Memory B cell (primary cell): ENCODE data around the gene PKIG.
A peak's percentile ranks its signal among the peaks of the same experiment; 100 is the strongest.

Experiments
- ATAC-seq: fragments of 150-1000 bp; cut with Tn5 transposase; 2 replicates; pipeline ENCODE4 v1.10.0; 2021; ENCODE audit warnings: low read depth, mild to moderate bottlenecking, moderate library complexity
- DNase-seq, 2 donors: peaks; one replicate each; pipeline ENCODE4 v3.0.0; 2022; ENCODE audit warnings: low spot score in 2 of 2
- H3K27ac Mint-ChIP-seq: one replicate; pipeline ENCODE4 v1.8.0; 2022; ENCODE audit warnings: mild to moderate bottlenecking, moderate library complexity, mixed read lengths
- H3K27me3 Mint-ChIP-seq: one replicate; pipeline ENCODE4 v1.8.0; 2022; ENCODE audit warnings: mixed read lengths
- H3K36me3 Mint-ChIP-seq: one replicate; pipeline ENCODE4 v1.8.0; 2022; ENCODE audit warnings: mild to moderate bottlenecking, mixed read lengths
- H3K4me1 Mint-ChIP-seq: one replicate; pipeline ENCODE4 v1.8.0; 2022; ENCODE audit warnings: mixed read lengths
- H3K4me3 Mint-ChIP-seq: one replicate; pipeline ENCODE4 v1.8.0; 2022; ENCODE audit warnings: mild to moderate bottlenecking, moderate library complexity, mixed read lengths
- H3K9me3 Mint-ChIP-seq: one replicate; pipeline ENCODE4 v1.8.0; 2022; ENCODE audit warnings: mixed read lengths

The PKIG gene

GRCh38 chr20:44593751-44594150 lies 11.4 kb downstream of the PKIG start:
- peak overlapping the region; percentile 93 for H3K27ac Mint-ChIP-seq
- no peaks in the 10 kb centered on the region for H3K27me3 Mint-ChIP-seq
- ATAC-seq (no peak), DNase-seq (no peak)
- H3K4me1 Mint-ChIP-seq: peaks cover 54% of the 10 kb centered on the region
- H3K4me3 Mint-ChIP-seq: no peak overlapping the region
- H3K36me3 Mint-ChIP-seq: peaks cover 27% of the 10 kb centered on the region
- H3K9me3 Mint-ChIP-seq: no peaks in the 10 kb centered on the region

DNA sequence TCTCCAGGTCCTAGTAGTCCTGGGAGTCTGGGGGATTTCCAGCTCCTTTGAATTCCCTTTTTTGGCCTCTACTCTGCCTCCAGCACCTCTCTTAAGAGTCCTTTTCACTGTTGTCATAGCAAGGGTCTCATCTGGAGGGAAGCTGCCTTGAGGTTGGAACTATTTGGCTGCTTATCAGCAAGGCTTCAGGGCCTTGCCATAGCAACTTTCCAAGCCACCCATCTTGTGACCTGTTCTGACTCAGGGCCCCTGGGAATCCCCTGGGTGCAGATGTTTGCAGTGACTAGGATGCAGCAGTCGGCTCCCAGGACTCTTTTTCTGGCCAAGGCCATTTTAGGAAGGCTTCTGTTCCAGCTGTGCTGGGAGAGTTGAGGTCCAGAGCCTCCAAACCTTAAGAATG lies 12.4 kb downstream of the PKIG start:
- Mint-ChIP-seq H3K9me3 (no peaks in the 10 kb centered on the region), H3K4me3 (peak overlapping the region; percentile 55), H3K36me3 (peaks cover 25% of the 10 kb centered on the region), H3K4me1 (peaks cover 53% of the 10 kb centered on the region), H3K27me3 (no peaks in the 10 kb centered on the region), H3K27ac (peak overlapping the region; percentile 93)
- DNase-seq: no peak
- peak; percentile 57 for ATAC-seq

GRCh38 chr20:44596010-44596409 lies 13.6 kb downstream of the PKIG start:
- no peak for DNase-seq
- H3K27ac Mint-ChIP-seq: no peak overlapping the region
- peaks cover 62% of the 10 kb centered on the region for H3K4me1 Mint-ChIP-seq
- H3K27me3 Mint-ChIP-seq: no peaks in the 10 kb centered on the region
- ATAC-seq: no peak
- no peaks in the 10 kb centered on the region for H3K9me3 Mint-ChIP-seq
- peaks cover 24% of the 10 kb centered on the region for H3K36me3 Mint-ChIP-seq
- H3K4me3 Mint-ChIP-seq: peak overlapping the region; percentile 66

DNA sequence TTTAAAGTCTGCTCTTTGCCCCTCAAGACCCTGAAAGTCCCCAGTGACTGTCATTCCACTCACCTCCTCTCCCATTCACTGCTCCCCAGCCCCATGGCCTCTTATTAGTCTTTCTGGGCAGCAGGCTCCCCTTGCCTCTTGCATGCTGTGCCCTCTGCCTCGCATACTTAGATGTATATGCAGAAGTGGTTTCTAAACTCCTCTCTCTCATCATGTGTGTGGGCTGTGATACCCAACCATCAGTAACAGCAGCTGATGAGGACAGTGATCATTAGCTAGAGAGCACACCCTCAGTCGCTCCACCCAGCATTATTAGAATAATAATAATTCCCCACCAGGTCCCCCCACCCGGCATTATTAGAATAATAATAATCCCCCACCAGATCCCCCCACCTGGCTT lies 14.5 kb downstream of the PKIG start:
- H3K4me1 Mint-ChIP-seq: peaks cover 59% of the 10 kb centered on the region

DNA sequence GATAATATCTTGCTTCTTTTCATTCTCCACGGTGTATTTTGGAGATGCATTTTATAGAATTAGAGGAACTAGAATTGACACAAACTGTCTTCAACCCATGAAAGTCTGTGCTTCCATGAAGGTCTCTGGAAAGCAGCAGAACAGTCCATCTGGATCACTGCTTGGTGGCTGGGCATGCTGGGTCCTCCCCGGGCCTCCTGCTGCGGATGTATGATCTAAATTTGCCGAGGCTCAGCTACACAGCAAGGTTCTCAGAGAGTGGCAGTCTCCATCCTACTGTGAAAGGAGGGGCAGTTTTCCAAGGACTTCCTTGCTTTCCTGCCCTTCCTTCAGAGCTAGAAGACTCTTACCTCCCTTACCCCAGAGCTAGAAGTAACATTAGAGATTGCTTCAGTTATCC lies 15.1 kb downstream of the PKIG start:
- DNase-seq (no peak), ATAC-seq (no peak)
- Mint-ChIP-seq H3K9me3 (no peaks in the 10 kb centered on the region), H3K36me3 (peaks cover 24% of the 10 kb centered on the region), H3K4me1 (peaks cover 57% of the 10 kb centered on the region), H3K27me3 (no peaks in the 10 kb centered on the region), H3K4me3 (peak overlapping the region; percentile 84), H3K27ac (no peak overlapping the region)

More for the DNA sequence above, 14.5 kb downstream of the PKIG start:
- H3K27ac Mint-ChIP-seq: no peak overlapping the region
- no peaks in the 10 kb centered on the region for H3K27me3 Mint-ChIP-seq
- no peaks in the 10 kb centered on the region for H3K9me3 Mint-ChIP-seq
- H3K36me3 Mint-ChIP-seq: peaks cover 21% of the 10 kb centered on the region
- peak overlapping the region; percentile 66 for H3K4me3 Mint-ChIP-seq
- ATAC-seq (peak; percentile 62), DNase-seq (no peak)

- ATAC-seq: no peak
- no peaks in the 10 kb centered on the region for H3K9me3 Mint-ChIP-seq
- no peak for DNase-seq
- H3K27me3 Mint-ChIP-seq: no peaks in the 10 kb centered on the region
- peak overlapping the region; percentile 84 for H3K4me3 Mint-ChIP-seq
- H3K4me1 Mint-ChIP-seq: peaks cover 53% of the 10 kb centered on the region
- H3K36me3 Mint-ChIP-seq: peaks cover 20% of the 10 kb centered on the region
- no peak overlapping the region for H3K27ac Mint-ChIP-seq
Observed at GRCh38 chr20:44597930-44598329, 15.6 kb downstream of the PKIG start.

DNA sequence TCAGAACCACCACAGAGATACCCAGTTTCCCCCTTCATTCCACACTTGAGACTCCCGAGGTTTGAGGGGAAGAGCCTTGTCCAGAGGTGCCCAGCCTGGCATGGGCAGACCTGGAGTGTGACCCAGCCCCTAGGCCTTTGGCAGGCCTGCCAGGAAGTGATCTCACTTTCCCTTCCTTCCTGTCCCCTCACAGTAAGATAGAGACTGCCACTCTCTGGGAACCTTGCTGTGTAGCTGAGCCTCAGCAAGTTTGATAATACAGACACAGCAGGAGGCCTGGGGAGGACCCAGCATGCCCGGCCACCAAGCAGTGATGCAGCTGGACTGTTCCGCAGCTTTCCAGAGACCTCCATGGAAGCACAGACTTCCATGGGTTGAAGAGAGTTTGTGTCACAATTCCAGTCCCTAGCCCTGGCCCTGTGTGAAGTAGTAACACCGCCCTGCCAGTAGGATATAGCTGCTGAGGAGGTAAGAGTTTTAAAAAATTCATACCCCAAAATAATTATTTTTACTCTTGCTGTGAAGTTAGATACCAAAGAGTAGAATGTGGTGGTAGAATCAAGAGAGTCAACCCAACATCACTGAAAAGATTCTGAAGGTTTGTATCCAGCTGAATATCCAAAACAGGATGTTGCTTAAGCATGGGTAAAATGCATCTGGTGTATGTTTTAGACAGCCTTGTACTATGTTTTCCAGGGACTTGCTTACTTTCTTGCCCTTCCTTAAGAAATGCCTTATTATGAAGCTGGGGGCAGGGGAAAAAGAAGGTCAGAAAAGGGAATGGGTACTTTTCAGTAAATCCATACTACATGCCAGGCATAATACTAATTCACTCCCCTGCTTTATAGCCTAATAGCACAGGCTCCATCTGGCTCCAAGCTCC lies 16.3 kb downstream of the PKIG start:
- no peaks in the 10 kb centered on the region for H3K27me3 Mint-ChIP-seq
- no peaks in the 10 kb centered on the region for H3K9me3 Mint-ChIP-seq
- peaks cover 16% of the 10 kb centered on the region for H3K36me3 Mint-ChIP-seq
- no peak for DNase-seq
- peaks cover 49% of the 10 kb centered on the region for H3K4me1 Mint-ChIP-seq
- H3K27ac Mint-ChIP-seq: no peak overlapping the region
- peak overlapping the region; percentile 84 for H3K4me3 Mint-ChIP-seq
- peak; percentile 33 for ATAC-seq

GRCh38 chr20:44599715-44600114 lies 17.3 kb downstream of the PKIG start:
- H3K27ac Mint-ChIP-seq: no peak overlapping the region
- DNase-seq (no peak), ATAC-seq (no peak)
- H3K36me3 Mint-ChIP-seq: peaks cover 10% of the 10 kb centered on the region
- H3K4me3 Mint-ChIP-seq: peak overlapping the region; percentile 84
- no peaks in the 10 kb centered on the region for H3K9me3 Mint-ChIP-seq
- no peaks in the 10 kb centered on the region for H3K27me3 Mint-ChIP-seq
- H3K4me1 Mint-ChIP-seq: peaks cover 42% of the 10 kb centered on the region

DNA sequence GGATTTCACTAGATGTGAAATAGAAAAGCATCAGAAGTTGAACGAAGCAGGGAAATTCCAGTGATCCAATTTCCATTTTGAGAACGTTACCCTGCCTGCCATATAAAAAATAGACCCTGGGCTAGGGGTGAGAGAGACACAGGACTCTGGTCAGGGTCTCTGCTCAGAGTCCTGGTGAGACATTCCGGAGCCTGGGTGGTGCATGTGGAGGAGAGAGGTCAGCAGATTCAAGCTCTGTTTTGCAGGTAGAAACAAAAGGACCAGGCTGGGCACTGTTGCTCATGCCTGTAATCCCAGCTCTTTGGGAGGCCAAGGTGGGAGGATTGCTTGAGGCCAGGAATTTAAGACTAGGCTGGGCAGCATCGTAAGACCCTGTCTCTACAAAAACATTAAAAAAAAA lies 17.9 kb downstream of the PKIG start:
- ATAC-seq (no peak), DNase-seq (no peak)
- peaks cover 40% of the 10 kb centered on the region for H3K4me1 Mint-ChIP-seq
- peak overlapping the region; percentile 84 for H3K4me3 Mint-ChIP-seq
- no peaks in the 10 kb centered on the region for H3K27me3 Mint-ChIP-seq
- H3K36me3 Mint-ChIP-seq: peaks cover 12% of the 10 kb centered on the region
- no peak overlapping the region for H3K27ac Mint-ChIP-seq
- no peaks in the 10 kb centered on the region for H3K9me3 Mint-ChIP-seq

- H3K27ac Mint-ChIP-seq: no peak overlapping the region
- no peaks in the 10 kb centered on the region for H3K9me3 Mint-ChIP-seq
- DNase-seq (no peak), ATAC-seq (no peak)
- peaks cover 40% of the 10 kb centered on the region for H3K4me1 Mint-ChIP-seq
- peaks cover 12% of the 10 kb centered on the region for H3K36me3 Mint-ChIP-seq
- no peaks in the 10 kb centered on the region for H3K27me3 Mint-ChIP-seq
- peak overlapping the region; percentile 84 for H3K4me3 Mint-ChIP-seq
Observed at GRCh38 chr20:44600758-44601201, 18.4 kb downstream of the PKIG start.

GRCh38 chr20:44601236-44601671 lies 18.9 kb downstream of the PKIG start:
- H3K4me3 Mint-ChIP-seq: peak overlapping the region; percentile 84
- ATAC-seq (no peak), DNase-seq (no peak)
- no peak overlapping the region for H3K27ac Mint-ChIP-seq
- no peaks in the 10 kb centered on the region for H3K9me3 Mint-ChIP-seq
- no peaks in the 10 kb centered on the region for H3K27me3 Mint-ChIP-seq
- peaks cover 16% of the 10 kb centered on the region for H3K36me3 Mint-ChIP-seq
- peaks cover 35% of the 10 kb centered on the region for H3K4me1 Mint-ChIP-seq

DNA sequence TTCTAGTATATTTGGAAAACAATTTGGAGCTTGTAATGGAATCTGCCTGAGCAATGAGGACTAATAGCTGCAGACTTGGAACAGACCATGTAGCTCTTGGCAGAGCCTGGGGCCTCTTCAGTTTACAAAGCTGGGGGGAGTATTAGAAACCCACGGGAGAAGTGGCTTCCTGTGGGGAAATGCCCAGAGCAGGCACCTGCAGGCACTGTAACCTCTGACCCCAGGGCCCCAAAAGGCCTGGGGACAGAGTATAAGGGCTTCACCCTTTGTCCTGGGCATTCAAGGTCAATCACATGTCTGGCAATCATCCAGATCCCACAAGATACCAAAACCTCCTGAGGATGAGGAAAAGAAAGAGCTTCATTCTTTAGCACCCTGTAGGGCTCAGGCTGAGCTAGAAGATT lies 19.4 kb downstream of the PKIG start:
- no peak overlapping the region for H3K27ac Mint-ChIP-seq
- no peaks in the 10 kb centered on the region for H3K9me3 Mint-ChIP-seq
- ATAC-seq: peak; percentile 59
- peak overlapping the region; percentile 84 for H3K4me3 Mint-ChIP-seq
- H3K4me1 Mint-ChIP-seq: peaks cover 33% of the 10 kb centered on the region
- peaks cover 17% of the 10 kb centered on the region for H3K36me3 Mint-ChIP-seq
- DNase-seq: no peak
- H3K27me3 Mint-ChIP-seq: no peaks in the 10 kb centered on the region

DNA sequence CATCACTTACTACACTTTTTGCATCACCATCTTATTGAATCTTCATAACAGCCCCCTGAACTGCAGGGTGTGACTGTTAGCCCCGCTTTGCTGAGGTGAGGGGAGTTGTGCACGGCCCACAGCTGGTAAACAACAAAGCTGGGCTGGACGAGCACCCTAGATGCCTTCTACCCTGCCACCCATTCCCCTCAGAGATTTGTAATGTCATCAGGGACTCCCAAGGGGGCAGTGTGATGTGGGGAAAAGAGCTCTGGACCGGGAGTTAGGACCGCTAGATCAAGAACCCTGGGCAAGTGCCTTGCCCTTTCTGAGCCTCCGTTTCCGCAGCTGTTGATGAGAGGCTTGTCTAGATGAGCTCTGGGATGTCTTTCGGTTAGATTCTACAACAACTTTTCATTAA lies 20.9 kb downstream of the PKIG start:
- peaks cover 21% of the 10 kb centered on the region for H3K36me3 Mint-ChIP-seq
- no peaks in the 10 kb centered on the region for H3K27me3 Mint-ChIP-seq
- ATAC-seq (no peak), DNase-seq (no peak)
- H3K4me1 Mint-ChIP-seq: peaks cover 24% of the 10 kb centered on the region
- no peak overlapping the region for H3K27ac Mint-ChIP-seq
- H3K4me3 Mint-ChIP-seq: no peak overlapping the region
- no peaks in the 10 kb centered on the region for H3K9me3 Mint-ChIP-seq

- H3K36me3 Mint-ChIP-seq: peaks cover 15% of the 10 kb centered on the region
- no peaks in the 10 kb centered on the region for H3K9me3 Mint-ChIP-seq
- no peak overlapping the region for H3K27ac Mint-ChIP-seq
- H3K27me3 Mint-ChIP-seq: no peaks in the 10 kb centered on the region
- no peak overlapping the region for H3K4me3 Mint-ChIP-seq
- ATAC-seq: no peak
- DNase-seq: no peak
- H3K4me1 Mint-ChIP-seq: peaks cover 21% of the 10 kb centered on the region
Observed at GRCh38 chr20:44606725-44607441, 24.5 kb downstream of the PKIG start.
